Karpas-422 (cell line): Measurements from ENCODE around the gene UTP25. TPM values are rescaled to one million over a fixed set of nuclear protein-coding genes. Genes with fewer than 3 reads are reported as not detected.

Experiments
- DNase-seq: peaks from one replicate; pipeline ENCODE4 v3.0.0-alpha.2; 2015
- H2AFZ ChIP-seq: fragments of 200-600 bp; sonication (generic); 2 replicates; pipeline ENCODE4 v1.6.1; 2014; ENCODE audit warnings: antibody characterized with exemption, low read length, mixed read lengths
- H3K27ac ChIP-seq: fragments of 200-600 bp; sonication (generic); 2 replicates; pipeline ENCODE4 v1.5.1; 2014; ENCODE audit warnings: mild to moderate bottlenecking, low read length, moderate library complexity
- H3K27me3 ChIP-seq: fragments of 200-600 bp; sonication (generic); 2 replicates; pipeline ENCODE4 v1.6.1; 2014; ENCODE audit warnings: low read length, mixed read lengths
- H3K36me3 ChIP-seq: fragments of 200-600 bp; sonication (generic); 2 replicates; pipeline ENCODE4 v1.6.1; 2014; ENCODE audit warnings: low read length, mixed read lengths; ENCODE audit not compliant: insufficient read depth
- H3K4me1 ChIP-seq: fragments of 200-600 bp; sonication (generic); 2 replicates; pipeline ENCODE4 v1.6.1; 2014; ENCODE audit warnings: mild to moderate bottlenecking, low read length, mixed read lengths
- H3K4me2 ChIP-seq: fragments of 200-600 bp; sonication (generic); 2 replicates; pipeline ENCODE4 v1.6.1; 2014; ENCODE audit warnings: low read length, low read depth, mild to moderate bottlenecking; ENCODE audit not compliant: poor library complexity, severe bottlenecking
- H3K4me3 ChIP-seq: fragments of 200-600 bp; sonication (generic); 2 replicates; pipeline ENCODE4 v1.5.1; 2014; ENCODE audit warnings: mild to moderate bottlenecking, antibody characterized with exemption, low read length, mixed read lengths
- H3K79me2 ChIP-seq: fragments of 200-600 bp; sonication (generic); 2 replicates; pipeline ENCODE4 v1.6.1; 2014; ENCODE audit warnings: mild to moderate bottlenecking, low read length, mixed read lengths
- H3K9ac ChIP-seq: fragments of 200-600 bp; sonication (generic); 2 replicates; pipeline ENCODE4 v1.6.0; 2014; ENCODE audit warnings: low read length
- H3K9me2 ChIP-seq: fragments of 200-600 bp; sonication (generic), shearing (Covaris generic); replicated peaks from 2 replicates; pipeline ENCODE4 v1.6.0; 2014; ENCODE audit warnings: mild to moderate bottlenecking, low read length, moderate library complexity; ENCODE audit not compliant: insufficient read depth
- H3K9me3 ChIP-seq: fragments of 300-700, 200-600 bp; sonication (generic); 2 replicates; pipeline ENCODE4 v1.6.1; 2014; ENCODE audit warnings: low read length, mixed read lengths
- H4K20me1 ChIP-seq: fragments of 200-600 bp; sonication (generic); 2 replicates; pipeline ENCODE4 v1.6.1; 2014; ENCODE audit warnings: mild to moderate bottlenecking, antibody characterized with exemption, low read length, low read depth; ENCODE audit not compliant: insufficient read depth
- total RNA-seq: library from RNA; depleted of rRNA; stranded (reverse); fragments of >200 nt; shearing (Covaris generic); gene quantifications from 2 replicates; pipeline ENCODE4 v1.2.3, GENCODE V29; 2014; ENCODE audit warnings: low replicate concordance

UTP25 gene
- total RNA-seq, 1 experiment from 2014 or later, result 11.7 TPM

DNA sequence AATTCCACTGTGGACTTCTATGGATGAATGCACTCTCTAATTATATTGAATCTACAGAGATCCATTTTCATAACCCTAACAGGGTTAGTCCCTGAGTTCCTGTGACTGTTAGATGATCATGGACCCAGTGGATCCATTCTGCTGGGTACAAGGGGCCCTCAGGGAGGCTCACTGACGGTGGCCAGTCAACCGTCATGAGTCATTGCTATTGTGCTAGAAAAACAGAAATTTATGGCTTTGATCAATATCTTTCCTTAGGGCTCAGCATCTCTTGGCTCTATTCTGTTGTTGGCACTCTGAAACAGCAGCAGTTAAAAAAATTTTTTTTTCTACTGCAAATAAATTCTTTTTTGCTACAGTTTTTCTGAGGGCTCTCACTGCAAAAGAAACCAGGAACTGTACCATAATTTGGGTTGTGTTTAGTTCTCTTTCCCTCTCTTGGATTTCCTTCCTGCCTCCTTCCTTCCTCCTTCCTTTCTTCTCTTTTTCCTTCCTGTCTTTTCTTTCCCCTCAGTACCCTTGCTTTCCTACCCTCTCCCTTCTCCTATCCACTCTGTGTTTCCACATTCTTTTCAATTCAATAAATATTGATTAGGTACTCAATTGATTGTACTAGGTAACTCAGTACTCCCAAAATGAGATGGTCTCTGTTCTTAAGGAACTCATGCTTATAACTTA lies 49.5 kb downstream of the UTP25 start:
- Histone ChIP-seq H2AFZ (no peak overlapping the region), H3K4me2 (no peak overlapping the region), H3K79me2 (no peaks in the 10 kb centered on the region), H3K9ac (no peak overlapping the region), H3K9me3 (no peaks in the 10 kb centered on the region), H3K4me1 (no peaks in the 10 kb centered on the region), H3K27ac (no peak overlapping the region), H3K27me3 (no peaks in the 10 kb centered on the region), H3K4me3 (no peak overlapping the region), H3K9me2 (no peaks in the 10 kb centered on the region), H4K20me1 (no peaks in the 10 kb centered on the region), H3K36me3 (no peaks in the 10 kb centered on the region)
- DNase-seq, result no peak

DNA sequence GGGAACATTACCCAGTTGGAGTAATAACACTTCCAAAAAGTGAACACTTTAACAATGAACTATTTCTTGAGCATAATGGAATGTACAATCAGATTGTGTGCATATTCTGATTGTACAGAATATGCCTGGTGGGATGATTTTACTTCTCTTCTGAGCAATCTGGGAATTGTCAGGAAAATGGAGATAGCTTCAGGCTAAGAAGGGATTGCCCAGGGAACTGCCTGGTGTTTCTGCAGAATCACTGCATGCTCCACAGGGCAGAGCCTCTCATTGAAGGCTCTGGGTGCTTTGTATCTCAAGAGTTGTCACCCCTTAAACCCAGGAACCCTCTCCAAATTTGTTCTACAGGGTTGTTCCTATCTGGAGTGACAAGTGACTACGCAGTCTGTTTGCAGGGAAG lies 51.2 kb downstream of the UTP25 start:
- Histone ChIP-seq H3K4me3 (no peak overlapping the region), H3K79me2 (no peaks in the 10 kb centered on the region), H3K4me1 (no peaks in the 10 kb centered on the region), H2AFZ (no peak overlapping the region), H3K9ac (no peak overlapping the region), H3K27me3 (no peaks in the 10 kb centered on the region), H3K36me3 (no peaks in the 10 kb centered on the region), H4K20me1 (no peaks in the 10 kb centered on the region), H3K9me2 (no peaks in the 10 kb centered on the region), H3K9me3 (no peaks in the 10 kb centered on the region), H3K27ac (no peak overlapping the region), H3K4me2 (no peak overlapping the region)
- no peak for DNase-seq

DNA sequence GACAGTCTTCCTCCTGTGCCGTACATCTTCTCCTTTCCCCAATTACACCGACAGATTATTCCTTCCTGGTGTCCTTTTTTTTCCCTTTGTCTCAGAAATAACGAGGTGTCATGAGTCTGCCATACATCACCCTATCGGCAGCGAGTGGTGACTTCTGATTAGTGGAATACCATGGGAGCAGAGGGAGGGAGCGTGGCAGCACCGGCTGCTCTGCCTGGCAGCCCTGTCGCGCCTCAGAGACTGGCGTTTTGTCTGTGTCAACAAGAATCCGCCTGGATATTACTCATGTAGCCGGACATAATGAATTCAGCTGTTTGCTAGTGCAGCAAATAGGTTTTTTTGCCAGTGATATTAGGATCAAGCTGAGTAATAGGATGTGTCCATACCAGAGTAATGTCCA lies 51.8 kb downstream of the UTP25 start:
- no peak for DNase-seq
- no peaks in the 10 kb centered on the region for H3K9me3 ChIP-seq
- H3K4me2 ChIP-seq, result no peak overlapping the region
- H3K9ac ChIP-seq, result no peak overlapping the region
- H3K9me2 ChIP-seq, result no peaks in the 10 kb centered on the region
- H3K79me2 ChIP-seq, result no peaks in the 10 kb centered on the region
- H3K36me3 ChIP-seq, result no peaks in the 10 kb centered on the region
- H3K27me3 ChIP-seq, result no peaks in the 10 kb centered on the region
- H2AFZ ChIP-seq, result no peak overlapping the region
- no peaks in the 10 kb centered on the region for H3K4me1 ChIP-seq
- H3K4me3 ChIP-seq, result no peak overlapping the region
- no peaks in the 10 kb centered on the region for H4K20me1 ChIP-seq
- H3K27ac ChIP-seq, result no peak overlapping the region

DNA sequence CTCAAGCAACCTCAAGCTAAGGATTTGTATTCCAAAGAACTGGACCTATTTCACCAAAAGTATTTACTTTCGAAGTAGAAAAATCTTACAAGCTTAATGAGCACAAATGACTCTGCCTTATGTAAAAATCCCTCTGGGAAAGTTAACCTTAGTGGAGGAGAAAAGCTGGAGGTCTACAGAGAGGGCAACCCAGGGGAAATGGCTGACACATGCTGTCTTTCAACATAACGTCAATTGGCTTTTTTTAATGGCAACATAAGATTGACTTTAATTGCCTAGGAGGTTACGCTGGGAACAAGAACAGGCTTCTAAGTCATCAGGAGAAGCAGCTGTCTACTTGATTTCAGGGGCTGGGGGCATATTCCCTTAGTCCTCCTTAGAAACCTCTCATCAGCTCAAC lies 52.3 kb downstream of the UTP25 start:
- Histone ChIP-seq H3K27me3 (no peaks in the 10 kb centered on the region), H3K9me2 (no peaks in the 10 kb centered on the region), H3K27ac (no peak overlapping the region), H3K4me1 (no peaks in the 10 kb centered on the region), H3K9ac (no peak overlapping the region), H3K4me2 (no peak overlapping the region), H3K36me3 (no peaks in the 10 kb centered on the region), H2AFZ (no peak overlapping the region), H3K79me2 (no peaks in the 10 kb centered on the region), H3K9me3 (no peaks in the 10 kb centered on the region), H3K4me3 (no peak overlapping the region), H4K20me1 (no peaks in the 10 kb centered on the region)
- no peak for DNase-seq

DNA sequence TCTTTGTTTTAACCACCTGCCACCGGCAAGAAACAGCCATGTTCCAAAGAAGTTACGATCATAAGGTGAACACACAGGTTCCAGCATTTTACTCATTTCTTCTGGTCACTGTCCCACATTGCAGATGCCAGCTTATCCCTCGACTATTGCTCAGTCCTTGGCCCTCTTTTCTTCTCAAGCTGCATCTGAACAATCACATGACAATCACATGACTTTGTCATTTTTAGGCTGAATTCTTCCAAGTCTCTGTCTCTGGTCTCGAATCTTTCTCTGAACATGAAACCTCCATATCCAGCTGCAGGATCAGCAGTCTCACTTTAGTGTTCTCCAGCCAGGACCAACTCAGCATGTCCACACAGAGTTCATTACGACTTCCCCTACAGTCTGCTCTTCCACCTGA lies 53.8 kb downstream of the UTP25 start:
- Histone ChIP-seq H2AFZ (no peak overlapping the region), H3K9me3 (no peaks in the 10 kb centered on the region), H3K4me1 (no peaks in the 10 kb centered on the region), H3K9me2 (no peaks in the 10 kb centered on the region), H3K9ac (no peak overlapping the region), H3K36me3 (no peaks in the 10 kb centered on the region), H3K79me2 (no peaks in the 10 kb centered on the region), H3K27me3 (no peaks in the 10 kb centered on the region), H3K4me2 (no peak overlapping the region), H3K27ac (no peak overlapping the region), H3K4me3 (no peak overlapping the region), H4K20me1 (no peaks in the 10 kb centered on the region)
- no peak for DNase-seq

DNA sequence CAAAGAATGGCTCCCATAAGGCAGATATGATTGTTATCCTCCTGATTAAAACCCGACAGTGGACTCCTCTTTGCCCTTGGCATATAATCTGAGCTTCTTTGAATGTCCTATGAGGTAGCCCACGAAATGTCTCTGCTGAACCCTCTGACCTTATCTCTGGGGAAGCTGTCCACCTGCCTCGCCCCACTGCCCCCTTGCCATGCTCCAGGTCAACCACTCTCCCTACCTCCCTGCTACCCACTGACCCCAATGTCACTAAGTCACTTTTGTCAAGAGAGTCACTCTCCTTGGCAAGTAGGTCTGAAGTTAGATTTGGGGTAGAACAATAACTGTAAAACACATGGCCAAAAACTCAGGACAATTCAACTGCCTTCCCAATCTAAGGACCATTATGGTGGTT lies 54.5 kb downstream of the UTP25 start:
- H3K27me3 ChIP-seq, result no peaks in the 10 kb centered on the region
- no peak overlapping the region for H3K4me3 ChIP-seq
- H3K79me2 ChIP-seq, result no peaks in the 10 kb centered on the region
- H3K36me3 ChIP-seq, result no peaks in the 10 kb centered on the region
- no peak overlapping the region for H2AFZ ChIP-seq
- no peaks in the 10 kb centered on the region for H3K4me1 ChIP-seq
- no peaks in the 10 kb centered on the region for H3K9me3 ChIP-seq
- H4K20me1 ChIP-seq, result no peaks in the 10 kb centered on the region
- no peak overlapping the region for H3K4me2 ChIP-seq
- H3K9ac ChIP-seq, result no peak overlapping the region
- no peak overlapping the region for H3K27ac ChIP-seq
- DNase-seq, result no peak
- no peaks in the 10 kb centered on the region for H3K9me2 ChIP-seq

DNA sequence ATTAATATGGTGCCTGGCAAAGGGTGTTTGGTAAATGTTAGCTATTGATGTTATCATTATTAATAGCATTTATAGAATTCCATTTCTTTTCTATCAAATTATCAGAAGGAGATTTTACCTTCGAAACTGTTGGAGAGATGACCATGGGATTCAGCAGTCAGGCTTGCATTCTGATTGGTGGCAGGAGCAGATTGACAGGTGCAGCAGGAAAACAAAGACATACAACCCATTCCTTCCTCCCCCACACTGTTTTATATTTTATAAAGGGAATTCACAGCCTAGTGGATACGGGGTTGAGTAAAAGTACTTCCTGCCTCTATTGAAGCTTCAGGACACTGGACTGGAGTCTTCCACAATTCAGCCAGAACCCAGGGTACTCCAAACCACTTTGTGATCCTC lies 55.2 kb downstream of the UTP25 start:
- no peaks in the 10 kb centered on the region for H3K9me2 ChIP-seq
- no peak for DNase-seq
- no peak overlapping the region for H3K4me2 ChIP-seq
- H3K27me3 ChIP-seq, result no peaks in the 10 kb centered on the region
- H3K4me3 ChIP-seq, result no peak overlapping the region
- no peak overlapping the region for H3K27ac ChIP-seq
- no peaks in the 10 kb centered on the region for H3K9me3 ChIP-seq
- H4K20me1 ChIP-seq, result no peaks in the 10 kb centered on the region
- no peaks in the 10 kb centered on the region for H3K4me1 ChIP-seq
- H2AFZ ChIP-seq, result no peak overlapping the region
- no peaks in the 10 kb centered on the region for H3K79me2 ChIP-seq
- H3K36me3 ChIP-seq, result no peaks in the 10 kb centered on the region
- no peak overlapping the region for H3K9ac ChIP-seq

DNA sequence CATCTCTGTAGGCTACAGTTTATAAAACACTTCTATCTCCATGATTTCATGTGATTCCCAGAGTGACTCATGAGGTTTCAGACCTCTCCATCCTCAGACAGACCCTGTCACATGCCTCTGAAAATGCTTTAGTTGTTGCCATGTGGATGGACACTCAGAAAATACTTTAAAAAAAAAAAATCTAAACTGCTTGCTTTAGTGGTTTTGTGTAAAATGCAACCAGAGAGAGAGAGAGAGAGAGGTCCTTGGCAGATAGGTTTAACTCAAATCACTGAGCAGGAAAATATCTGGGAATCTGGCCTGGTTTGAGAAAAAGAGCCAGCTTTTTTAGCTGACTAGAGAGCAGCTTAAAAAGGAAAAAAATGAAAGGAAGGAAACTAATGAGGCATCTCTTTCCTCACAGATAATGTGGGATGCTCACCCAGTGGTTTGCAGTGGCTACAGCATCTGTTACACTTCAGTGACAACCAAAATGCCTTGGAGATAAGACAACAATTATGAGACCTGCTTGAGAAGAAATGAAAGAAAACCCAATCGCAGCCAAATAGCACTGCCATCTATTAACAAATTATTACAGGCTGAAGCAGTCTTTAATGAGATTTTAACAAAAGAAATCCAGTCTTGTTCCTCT lies 55.7 kb downstream of the UTP25 start:
- Histone ChIP-seq H4K20me1 (no peaks in the 10 kb centered on the region), H3K4me3 (no peak overlapping the region), H3K27me3 (no peaks in the 10 kb centered on the region), H3K36me3 (no peaks in the 10 kb centered on the region), H3K4me1 (no peaks in the 10 kb centered on the region), H3K27ac (no peak overlapping the region), H3K9me2 (no peaks in the 10 kb centered on the region), H3K9me3 (no peaks in the 10 kb centered on the region), H3K4me2 (no peak overlapping the region), H3K79me2 (no peaks in the 10 kb centered on the region), H2AFZ (no peak overlapping the region), H3K9ac (no peak overlapping the region)
- no peak for DNase-seq
